ENCODE results near the gene KRT15.

DNA sequence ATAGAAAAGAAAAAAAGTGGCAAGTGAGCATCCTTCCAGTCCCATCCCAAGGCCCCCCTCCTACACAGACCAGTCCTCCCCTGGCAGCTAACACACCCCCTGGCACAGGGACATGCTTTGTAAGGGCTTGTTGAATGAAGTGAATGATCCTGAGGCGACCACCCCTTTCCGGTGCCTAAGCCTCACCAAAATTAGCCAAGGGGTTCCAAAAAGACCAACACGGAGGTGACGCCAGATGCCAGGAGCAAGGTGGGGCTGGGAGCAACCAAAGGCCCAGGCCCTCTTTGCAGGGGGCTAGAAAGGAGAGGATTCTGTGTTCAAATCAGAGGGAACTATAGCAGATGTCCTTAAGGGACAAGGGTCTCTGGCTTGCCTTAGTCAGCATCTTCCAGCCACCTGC, 43.3 kb downstream of the KRT15 start:
- no peak for TF ChIP-seq EP300 (IDR thresholded peaks at IDR 0.05; ENCODE audit: borderline replicate concordance in 1 of 2, control insufficient read depth in 1 of 2, low read depth in 2 of 2, low read length in 2 of 2)
- TF ChIP-seq, protein P1, sequence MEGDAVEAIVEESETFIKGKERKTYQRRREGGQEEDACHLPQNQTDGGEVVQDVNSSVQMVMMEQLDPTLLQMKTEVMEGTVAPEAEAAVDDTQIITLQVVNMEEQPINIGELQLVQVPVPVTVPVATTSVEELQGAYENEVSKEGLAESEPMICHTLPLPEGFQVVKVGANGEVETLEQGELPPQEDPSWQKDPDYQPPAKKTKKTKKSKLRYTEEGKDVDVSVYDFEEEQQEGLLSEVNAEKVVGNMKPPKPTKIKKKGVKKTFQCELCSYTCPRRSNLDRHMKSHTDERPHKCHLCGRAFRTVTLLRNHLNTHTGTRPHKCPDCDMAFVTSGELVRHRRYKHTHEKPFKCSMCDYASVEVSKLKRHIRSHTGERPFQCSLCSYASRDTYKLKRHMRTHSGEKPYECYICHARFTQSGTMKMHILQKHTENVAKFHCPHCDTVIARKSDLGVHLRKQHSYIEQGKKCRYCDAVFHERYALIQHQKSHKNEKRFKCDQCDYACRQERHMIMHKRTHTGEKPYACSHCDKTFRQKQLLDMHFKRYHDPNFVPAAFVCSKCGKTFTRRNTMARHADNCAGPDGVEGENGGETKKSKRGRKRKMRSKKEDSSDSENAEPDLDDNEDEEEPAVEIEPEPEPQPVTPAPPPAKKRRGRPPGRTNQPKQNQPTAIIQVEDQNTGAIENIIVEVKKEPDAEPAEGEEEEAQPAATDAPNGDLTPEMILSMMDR (IDR thresholded peaks at IDR 0.05 in 2 of 3, conservative IDR thresholded peaks at IDR 0.05 in 1 of 3; ENCODE audit: control insufficient read depth in 2 of 3, extremely low read depth in 1 of 3, insufficient read depth in 1 of 3, low read depth in 3 of 3, low read length in 3 of 3) = no peak
- TF ChIP-seq, protein P2, sequence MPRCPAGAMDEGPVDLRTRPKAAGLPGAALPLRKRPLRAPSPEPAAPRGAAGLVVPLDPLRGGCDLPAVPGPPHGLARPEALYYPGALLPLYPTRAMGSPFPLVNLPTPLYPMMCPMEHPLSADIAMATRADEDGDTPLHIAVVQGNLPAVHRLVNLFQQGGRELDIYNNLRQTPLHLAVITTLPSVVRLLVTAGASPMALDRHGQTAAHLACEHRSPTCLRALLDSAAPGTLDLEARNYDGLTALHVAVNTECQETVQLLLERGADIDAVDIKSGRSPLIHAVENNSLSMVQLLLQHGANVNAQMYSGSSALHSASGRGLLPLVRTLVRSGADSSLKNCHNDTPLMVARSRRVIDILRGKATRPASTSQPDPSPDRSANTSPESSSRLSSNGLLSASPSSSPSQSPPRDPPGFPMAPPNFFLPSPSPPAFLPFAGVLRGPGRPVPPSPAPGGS (IDR thresholded peaks at IDR 0.05; ENCODE audit: borderline replicate concordance, insufficient read depth, low read depth, low read length, poor library complexity, severe bottlenecking) = no peak
- TF ChIP-seq TARDBP (IDR thresholded peaks at IDR 0.05; ENCODE audit: borderline replicate concordance) = no peak
- TF ChIP-seq, protein P3, sequence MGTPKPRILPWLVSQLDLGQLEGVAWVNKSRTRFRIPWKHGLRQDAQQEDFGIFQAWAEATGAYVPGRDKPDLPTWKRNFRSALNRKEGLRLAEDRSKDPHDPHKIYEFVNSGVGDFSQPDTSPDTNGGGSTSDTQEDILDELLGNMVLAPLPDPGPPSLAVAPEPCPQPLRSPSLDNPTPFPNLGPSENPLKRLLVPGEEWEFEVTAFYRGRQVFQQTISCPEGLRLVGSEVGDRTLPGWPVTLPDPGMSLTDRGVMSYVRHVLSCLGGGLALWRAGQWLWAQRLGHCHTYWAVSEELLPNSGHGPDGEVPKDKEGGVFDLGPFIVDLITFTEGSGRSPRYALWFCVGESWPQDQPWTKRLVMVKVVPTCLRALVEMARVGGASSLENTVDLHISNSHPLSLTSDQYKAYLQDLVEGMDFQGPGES (IDR thresholded peaks at IDR 0.05) = no peak
- no peak for TF ChIP-seq POLR2AphosphoS5 (IDR thresholded peaks at IDR 0.05; ENCODE audit: low read length)
- no peak for TF ChIP-seq POLR2A (IDR thresholded peaks at IDR 0.05; ENCODE audit: low read depth, low read length)

All from GM12878 (cell line).